GM18907 (cell line): Measurements from ENCODE around the gene CCDC150.
A peak's percentile ranks its signal among the peaks of the same experiment; 100 is the strongest.
"Not testable (repeated sequence)": the region's sequence is repeated elsewhere in the genome, so short reads cannot be mapped to it uniquely, and the experiment has no call there.

Source experiments
- ATAC-seq: cut with Tn5 transposase; IDR thresholded peaks from one replicate; pipeline ENCODE4 v1.9.1; 2021; ENCODE audit warnings: mild to moderate bottlenecking, moderate library complexity; ENCODE audit not compliant: unreplicated experiment

Gene CCDC150

GRCh38 chr2:196630531-196630930, 9.0 kb upstream of the CCDC150 start:
- no peak for ATAC-seq

GRCh38 chr2:196635156-196635555, 4.4 kb upstream of the CCDC150 start:
- no peak for ATAC-seq

- ATAC-seq: no peak
Observed at GRCh38 chr2:196638765-196639164, 750 bp upstream of the CCDC150 start.

GRCh38 chr2:196640031-196640548, 575 bp downstream of the CCDC150 start:
- peak; percentile 3 for ATAC-seq

- ATAC-seq: no peak
Observed at GRCh38 chr2:196649202-196649601, 9.7 kb downstream of the CCDC150 start.

GRCh38 chr2:196651387-196652094, 12.0 kb downstream of the CCDC150 start:
- no peak for ATAC-seq

- no peak for ATAC-seq
Observed at GRCh38 chr2:196652869-196653268, 13.4 kb downstream of the CCDC150 start.

GRCh38 chr2:196653843-196654242, 14.3 kb downstream of the CCDC150 start:
- no peak for ATAC-seq

- no peak for ATAC-seq
Observed at GRCh38 chr2:196655761-196656160, 16.2 kb downstream of the CCDC150 start.

- no peak for ATAC-seq
Observed at GRCh38 chr2:196657333-196657732, 17.8 kb downstream of the CCDC150 start.

- ATAC-seq: no peak
Observed at GRCh38 chr2:196659844-196660243, 20.3 kb downstream of the CCDC150 start.

GRCh38 chr2:196660244-196660643, 20.7 kb downstream of the CCDC150 start:
- ATAC-seq: no peak

GRCh38 chr2:196670342-196670741, 30.8 kb downstream of the CCDC150 start:
- ATAC-seq: no peak

- ATAC-seq: no peak
Observed at GRCh38 chr2:196675963-196676362, 36.4 kb downstream of the CCDC150 start.

- no peak for ATAC-seq
Observed at GRCh38 chr2:196677404-196677803, 37.9 kb downstream of the CCDC150 start.

GRCh38 chr2:196679368-196679767, 39.9 kb downstream of the CCDC150 start:
- no peak for ATAC-seq

GRCh38 chr2:196681510-196681909, 42.0 kb downstream of the CCDC150 start:
- ATAC-seq: no peak

GRCh38 chr2:196685792-196686191, 46.3 kb downstream of the CCDC150 start:
- ATAC-seq: no peak

- not testable (repeated sequence) for ATAC-seq
Observed at GRCh38 chr2:196686737-196687136, 47.2 kb downstream of the CCDC150 start.

- ATAC-seq: no peak
Observed at GRCh38 chr2:196696423-196697079, 57.0 kb downstream of the CCDC150 start.

- ATAC-seq: no peak
Observed at GRCh38 chr2:196697825-196698224, 58.3 kb downstream of the CCDC150 start.

- ATAC-seq: no peak
Observed at GRCh38 chr2:196702641-196703040, 63.1 kb downstream of the CCDC150 start.
